Osteoblast (primary cell): ENCODE measurements around the gene MRGPRG. TPM values are rescaled to one million over a fixed set of nuclear protein-coding genes. Genes with fewer than 3 reads are reported as not detected.

Experiments
- DNase-seq: peaks from one replicate; pipeline ENCODE4 v3.0.0; 2011; ENCODE audit warnings: low spot score, mixed read lengths; ENCODE audit not compliant: insufficient read length; ENCODE audit errors: missing footprints
- H2AFZ ChIP-seq: 2 replicates; pipeline ENCODE4 v1.6.0; 2011; ENCODE audit warnings: mild to moderate bottlenecking, low read length
- H3K27ac ChIP-seq: 2 replicates; pipeline ENCODE4 v1.5.1; 2011; ENCODE audit warnings: mild to moderate bottlenecking, low read depth, low read length, moderate library complexity
- H3K27me3 ChIP-seq: 2 replicates; pipeline ENCODE4 v1.6.0; 2012; ENCODE audit warnings: mild to moderate bottlenecking, control low read depth, inconsistent platforms, low read length, moderate library complexity; ENCODE audit not compliant: insufficient read depth
- H3K36me3 ChIP-seq: 2 replicates; pipeline ENCODE4 v1.5.1; 2011; ENCODE audit warnings: mild to moderate bottlenecking, low read length, control low read depth, moderate library complexity; ENCODE audit not compliant: insufficient read depth
- H3K4me1 ChIP-seq: 2 replicates; pipeline ENCODE4 v1.5.1; 2011; ENCODE audit warnings: mild to moderate bottlenecking, low read length, control low read depth, moderate library complexity; ENCODE audit not compliant: insufficient read depth
- H3K4me2 ChIP-seq: 2 replicates; pipeline ENCODE4 v1.6.0; 2011; ENCODE audit warnings: mild to moderate bottlenecking, low read length; ENCODE audit not compliant: insufficient read depth
- H3K4me3 ChIP-seq: fragments of 200-600 bp; sonication (generic); 3 replicates; pipeline ENCODE4 v1.5.1; 2012; ENCODE audit warnings: mild to moderate bottlenecking, low read length, inconsistent platforms; ENCODE audit not compliant: insufficient read depth
- H3K79me2 ChIP-seq: 2 replicates; pipeline ENCODE4 v1.6.0; 2012; ENCODE audit warnings: mild to moderate bottlenecking, low read length, control low read depth, inconsistent platforms; ENCODE audit not compliant: insufficient read depth
- H3K9me3 ChIP-seq: 2 replicates; pipeline ENCODE4 v1.5.1; 2011; ENCODE audit warnings: low read depth, low read length, control low read depth
- H4K20me1 ChIP-seq: 2 replicates; pipeline ENCODE4 v1.6.0; 2012; ENCODE audit warnings: mild to moderate bottlenecking, low read length, control low read depth; ENCODE audit not compliant: insufficient read depth
- total RNA-seq: library from RNA; depleted of rRNA; stranded (reverse); fragments of >200 nt; gene quantifications from 2 replicates; pipeline ENCODE4 v1.2.3, GENCODE V29; 2012
- TF ChIP-seq, protein P1 (sequence below): IDR thresholded peaks from 2 replicates; pipeline ENCODE4 v1.5.1; 2011; ENCODE audit warnings: mild to moderate bottlenecking, low read depth, low read length, moderate library complexity; ENCODE audit errors: extremely low read depth

The MRGPRG gene
- total RNA-seq, 1 donor: not detected

DNA sequence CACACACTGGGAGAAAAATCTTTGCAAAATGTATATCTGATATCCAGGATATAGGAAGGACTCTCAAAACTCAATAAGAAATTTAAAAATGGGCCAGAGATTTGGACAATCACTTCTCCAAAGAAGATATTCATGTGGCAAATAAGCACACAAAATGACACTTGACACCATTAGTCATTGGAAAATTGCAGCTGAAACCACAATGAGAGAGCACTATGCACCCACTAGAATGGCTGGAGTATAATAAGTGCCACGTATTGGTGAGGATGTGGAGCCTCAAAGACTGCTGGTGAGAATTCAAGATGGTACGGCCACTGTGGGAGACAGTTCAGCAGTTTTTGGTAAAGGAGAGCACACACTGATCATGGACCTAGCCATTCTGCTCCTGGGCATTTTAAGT is 40.7 kb downstream of the MRGPRG start:
- DNase-seq: peak; percentile 69
- H3K27ac ChIP-seq: peak overlapping the region; percentile 83
- peaks cover 6% of the 10 kb centered on the region for H3K9me3 ChIP-seq
- H4K20me1 ChIP-seq: no peaks in the 10 kb centered on the region
- no peak overlapping the region for H3K4me3 ChIP-seq
- H3K36me3 ChIP-seq: no peaks in the 10 kb centered on the region
- H3K27me3 ChIP-seq: no peaks in the 10 kb centered on the region
- TF ChIP-seq, protein P1, sequence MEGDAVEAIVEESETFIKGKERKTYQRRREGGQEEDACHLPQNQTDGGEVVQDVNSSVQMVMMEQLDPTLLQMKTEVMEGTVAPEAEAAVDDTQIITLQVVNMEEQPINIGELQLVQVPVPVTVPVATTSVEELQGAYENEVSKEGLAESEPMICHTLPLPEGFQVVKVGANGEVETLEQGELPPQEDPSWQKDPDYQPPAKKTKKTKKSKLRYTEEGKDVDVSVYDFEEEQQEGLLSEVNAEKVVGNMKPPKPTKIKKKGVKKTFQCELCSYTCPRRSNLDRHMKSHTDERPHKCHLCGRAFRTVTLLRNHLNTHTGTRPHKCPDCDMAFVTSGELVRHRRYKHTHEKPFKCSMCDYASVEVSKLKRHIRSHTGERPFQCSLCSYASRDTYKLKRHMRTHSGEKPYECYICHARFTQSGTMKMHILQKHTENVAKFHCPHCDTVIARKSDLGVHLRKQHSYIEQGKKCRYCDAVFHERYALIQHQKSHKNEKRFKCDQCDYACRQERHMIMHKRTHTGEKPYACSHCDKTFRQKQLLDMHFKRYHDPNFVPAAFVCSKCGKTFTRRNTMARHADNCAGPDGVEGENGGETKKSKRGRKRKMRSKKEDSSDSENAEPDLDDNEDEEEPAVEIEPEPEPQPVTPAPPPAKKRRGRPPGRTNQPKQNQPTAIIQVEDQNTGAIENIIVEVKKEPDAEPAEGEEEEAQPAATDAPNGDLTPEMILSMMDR: no peak
- H3K79me2 ChIP-seq: no peaks in the 10 kb centered on the region
- peak overlapping the region; percentile 57 for H2AFZ ChIP-seq
- peak overlapping the region; percentile 44 for H3K4me2 ChIP-seq
- H3K4me1 ChIP-seq: peaks cover 10% of the 10 kb centered on the region

DNA sequence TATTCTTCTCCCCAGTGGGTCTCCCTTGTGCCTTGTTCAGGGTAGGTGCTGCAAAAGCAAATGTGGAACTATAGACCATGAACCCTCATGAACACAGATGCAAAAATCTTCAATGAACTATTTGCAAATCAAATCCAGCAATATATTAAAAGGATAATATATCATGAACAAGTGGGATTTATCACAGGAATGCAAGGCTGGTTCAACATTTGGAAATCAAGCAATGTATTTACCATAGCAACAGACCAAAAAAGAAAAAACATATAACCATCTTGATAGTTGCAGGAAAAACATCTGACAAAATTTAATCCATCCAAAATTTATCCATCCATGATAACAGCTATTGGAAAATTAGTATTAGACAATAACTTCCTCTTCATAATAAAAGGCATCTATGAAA is 42.1 kb downstream of the MRGPRG start:
- Histone ChIP-seq H4K20me1 (no peaks in the 10 kb centered on the region), H2AFZ (no peak overlapping the region), H3K9me3 (peaks cover 6% of the 10 kb centered on the region), H3K27me3 (no peaks in the 10 kb centered on the region), H3K4me3 (no peak overlapping the region), H3K4me1 (peaks cover 10% of the 10 kb centered on the region), H3K27ac (no peak overlapping the region), H3K4me2 (no peak overlapping the region), H3K36me3 (no peaks in the 10 kb centered on the region), H3K79me2 (no peaks in the 10 kb centered on the region)
- DNase-seq: no peak
- TF ChIP-seq, protein P1: no peak

DNA sequence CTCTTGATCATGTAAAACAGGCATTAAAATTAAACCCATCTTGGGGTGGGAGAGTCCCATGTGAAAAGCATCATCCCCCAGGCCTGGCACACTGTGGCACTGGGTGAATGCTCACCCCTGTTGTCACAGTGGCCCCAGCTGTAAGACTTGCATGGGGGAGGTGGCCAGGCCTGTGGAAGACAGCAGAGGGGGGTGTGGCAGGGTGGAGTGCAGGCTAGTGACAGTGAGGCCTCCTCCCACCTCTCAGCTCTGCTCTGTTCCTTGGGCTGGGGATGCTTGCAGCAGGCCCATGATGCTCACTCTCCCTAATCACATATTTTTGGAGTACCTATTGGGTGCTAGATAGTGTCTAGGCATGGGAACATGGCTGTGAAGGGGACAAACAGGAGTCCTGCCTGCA is 43.4 kb downstream of the MRGPRG start:
- Histone ChIP-seq H3K9me3 (peaks cover 6% of the 10 kb centered on the region), H3K27ac (no peak overlapping the region), H3K4me2 (no peak overlapping the region), H2AFZ (no peak overlapping the region), H4K20me1 (no peaks in the 10 kb centered on the region), H3K36me3 (no peaks in the 10 kb centered on the region), H3K79me2 (no peaks in the 10 kb centered on the region), H3K27me3 (no peaks in the 10 kb centered on the region), H3K4me1 (peaks cover 12% of the 10 kb centered on the region), H3K4me3 (no peak overlapping the region)
- DNase-seq: peak; percentile 22
- TF ChIP-seq, protein P1: no peak

DNA sequence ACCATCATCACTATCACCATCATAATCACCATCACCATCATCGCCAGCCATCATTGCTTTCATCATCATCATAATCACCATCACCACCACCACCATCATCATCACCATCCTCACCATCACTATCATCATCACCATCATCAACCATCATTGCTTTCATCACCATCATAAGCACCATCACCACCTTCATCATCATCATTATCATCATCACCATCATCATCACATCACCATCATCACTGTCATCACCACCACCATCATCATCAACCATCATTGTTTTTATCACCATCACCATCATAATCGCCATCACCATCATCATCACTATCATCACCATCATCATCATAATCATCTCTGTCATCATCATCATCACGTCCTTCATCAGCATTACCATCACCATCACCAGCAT is 44.2 kb downstream of the MRGPRG start:
- no peaks in the 10 kb centered on the region for H4K20me1 ChIP-seq
- no peak for DNase-seq

More for the DNA sequence above, 44.2 kb downstream of the MRGPRG start:
- H3K4me2 ChIP-seq: no peak overlapping the region
- peaks cover 20% of the 10 kb centered on the region for H3K4me1 ChIP-seq
- H3K27ac ChIP-seq: no peak overlapping the region
- H3K27me3 ChIP-seq: no peaks in the 10 kb centered on the region
- no peaks in the 10 kb centered on the region for H3K36me3 ChIP-seq
- TF ChIP-seq, protein P1: no peak
- peaks cover 6% of the 10 kb centered on the region for H3K9me3 ChIP-seq
- no peak overlapping the region for H2AFZ ChIP-seq
- H3K79me2 ChIP-seq: no peaks in the 10 kb centered on the region
- no peak overlapping the region for H3K4me3 ChIP-seq
